Measurements from ENCODE around the gene INTS7. TPM values are rescaled to one million over a fixed set of nuclear protein-coding genes. Genes with fewer than 3 reads are reported as not detected.
A peak's percentile ranks its signal among the peaks of the same experiment; 100 is the strongest.
"Not testable (repeated sequence)": the region's sequence is repeated elsewhere in the genome, so short reads cannot be mapped to it uniquely, and the experiment has no call there.

The INTS7 gene
- total RNA-seq, 1 donor from 2014 or later, result 13.3 TPM

DNA sequence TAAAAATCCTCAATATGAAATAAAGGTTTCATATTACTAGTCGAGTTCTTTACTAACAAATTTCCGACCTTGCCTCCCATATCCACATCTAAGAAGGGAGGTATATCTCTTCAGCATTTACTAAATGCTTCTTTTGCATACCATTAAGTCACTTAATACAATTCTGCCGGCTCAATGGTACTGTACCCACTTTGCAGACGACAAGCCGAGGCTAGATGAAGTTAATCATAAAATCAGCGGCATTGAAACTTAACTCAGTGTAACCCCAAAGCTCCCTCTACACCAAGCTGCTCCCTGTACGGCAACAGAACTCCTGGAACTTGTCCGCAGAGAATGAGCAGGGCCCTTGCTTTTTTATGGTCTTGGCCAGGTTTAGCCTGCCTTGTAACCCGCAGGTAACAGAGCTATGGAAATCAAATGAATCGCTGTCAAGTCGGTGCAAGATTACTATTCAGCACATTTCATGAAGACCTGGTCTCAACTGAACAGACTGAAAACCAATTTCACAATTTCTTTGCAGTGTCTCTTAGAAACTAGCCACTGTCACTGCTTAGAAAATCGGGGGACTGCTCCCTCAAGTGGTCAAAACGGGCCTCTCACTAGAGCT is 738 bp downstream of the INTS7 start:
- no peak for DNase-seq

GRCh38 chr1:212030936-212031528 is 4.3 kb downstream of the INTS7 start:
- DNase-seq, result peak; percentile 60

- DNase-seq, result not testable (repeated sequence)
These were observed 7.6 kb downstream of the INTS7 start for GRCh38 chr1:212027727-212028126.

GRCh38 chr1:212024469-212025149 is 10.7 kb downstream of the INTS7 start:
- DNase-seq, result no peak

- not testable (repeated sequence) for DNase-seq
These were observed 12.4 kb downstream of the INTS7 start for GRCh38 chr1:212022908-212023307.

GRCh38 chr1:212021563-212021962 is 13.8 kb downstream of the INTS7 start:
- no peak for DNase-seq

- DNase-seq, result no peak
These were observed 14.4 kb downstream of the INTS7 start for GRCh38 chr1:212020975-212021374.

DNA sequence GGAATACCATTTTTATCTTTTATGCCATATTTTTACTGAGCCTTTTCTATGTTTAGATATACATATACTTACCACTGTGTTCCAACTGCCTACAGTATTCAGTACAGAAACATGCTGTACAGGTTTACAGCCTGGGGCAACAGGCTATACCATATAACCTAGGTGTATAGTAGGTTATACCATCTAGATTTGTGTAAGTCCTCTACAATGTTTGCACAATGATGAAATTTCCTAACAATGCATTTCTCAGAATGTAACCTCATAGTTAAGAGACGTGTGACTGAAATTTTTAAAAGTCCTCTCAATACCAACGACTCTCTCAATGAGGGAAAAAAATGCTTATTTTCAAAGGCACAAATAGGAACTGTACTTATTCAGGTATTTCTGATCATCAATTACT is 21.7 kb downstream of the INTS7 start:
- no peak for DNase-seq

GRCh38 chr1:212012034-212012740 is 23.2 kb downstream of the INTS7 start:
- peak; percentile 86 for DNase-seq

DNA sequence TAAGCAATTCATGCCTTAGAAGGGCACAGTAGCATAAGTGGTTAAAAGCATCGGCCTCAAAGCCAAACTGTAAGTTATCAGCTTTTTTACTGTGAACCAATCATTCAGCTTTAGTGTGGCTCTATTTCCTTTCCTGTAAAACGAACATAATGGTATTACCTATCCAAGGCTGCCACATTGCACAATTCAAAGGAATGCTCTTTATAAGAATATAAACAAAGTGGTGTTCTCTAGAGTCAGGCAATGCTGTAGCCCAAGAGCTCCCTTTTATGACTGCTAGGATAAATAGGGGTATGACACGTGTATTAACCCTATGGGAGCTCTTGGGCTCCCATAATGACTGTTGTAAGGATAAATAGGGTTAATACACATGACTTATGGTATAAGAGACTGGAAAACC is 25.4 kb downstream of the INTS7 start:
- DNase-seq, result no peak

- DNase-seq, result no peak
These were observed 25.8 kb downstream of the INTS7 start for GRCh38 chr1:212009561-212009960.

GRCh38 chr1:212007886-212008285 is 27.5 kb downstream of the INTS7 start:
- DNase-seq, result no peak

DNA sequence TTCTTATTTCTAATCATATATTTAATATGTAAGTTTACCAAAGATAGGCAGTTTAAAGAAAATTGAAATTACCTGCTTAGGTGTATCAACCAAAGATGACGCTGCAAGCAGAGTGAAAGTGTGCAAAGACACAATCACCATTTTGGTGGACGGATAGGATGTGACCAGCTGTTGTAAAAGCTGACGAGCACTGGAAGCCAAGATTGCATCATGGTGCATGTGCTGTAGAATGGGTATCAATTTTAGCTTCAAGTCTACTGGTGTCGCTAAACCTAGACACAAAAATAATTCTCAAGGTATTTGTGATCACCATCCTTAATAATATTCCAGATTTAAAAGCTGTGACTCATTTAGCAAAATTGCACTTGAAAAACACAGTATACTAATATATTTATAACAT is 28.2 kb downstream of the INTS7 start:
- DNase-seq, result no peak

GRCh38 chr1:212004895-212005608 is 30.3 kb downstream of the INTS7 start:
- no peak for DNase-seq

DNA sequence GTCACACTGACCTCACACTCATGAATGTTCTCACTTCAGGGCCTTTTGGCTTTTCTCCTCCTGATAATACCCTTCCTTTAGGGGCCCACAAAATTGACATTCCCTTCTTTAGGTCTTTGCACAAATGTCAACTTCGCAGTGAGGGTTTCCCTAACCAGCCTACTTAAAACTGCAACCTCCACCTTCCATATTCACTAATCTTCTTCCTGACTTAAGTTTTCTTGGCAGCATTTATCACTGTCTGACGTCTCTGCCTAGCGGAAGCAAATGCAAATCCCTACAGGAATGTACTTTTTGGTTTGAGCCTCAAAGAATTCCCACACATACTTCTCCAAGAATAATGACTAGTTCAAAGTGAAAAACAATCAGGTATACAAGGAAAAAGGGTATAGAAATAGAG is 32.8 kb downstream of the INTS7 start:
- no peak for DNase-seq

- not testable (repeated sequence) for DNase-seq
These were observed 37.9 kb downstream of the INTS7 start for GRCh38 chr1:211997426-211997825.

- no peak for DNase-seq
These were observed 43.7 kb downstream of the INTS7 start for GRCh38 chr1:211991695-211992094.

DNA sequence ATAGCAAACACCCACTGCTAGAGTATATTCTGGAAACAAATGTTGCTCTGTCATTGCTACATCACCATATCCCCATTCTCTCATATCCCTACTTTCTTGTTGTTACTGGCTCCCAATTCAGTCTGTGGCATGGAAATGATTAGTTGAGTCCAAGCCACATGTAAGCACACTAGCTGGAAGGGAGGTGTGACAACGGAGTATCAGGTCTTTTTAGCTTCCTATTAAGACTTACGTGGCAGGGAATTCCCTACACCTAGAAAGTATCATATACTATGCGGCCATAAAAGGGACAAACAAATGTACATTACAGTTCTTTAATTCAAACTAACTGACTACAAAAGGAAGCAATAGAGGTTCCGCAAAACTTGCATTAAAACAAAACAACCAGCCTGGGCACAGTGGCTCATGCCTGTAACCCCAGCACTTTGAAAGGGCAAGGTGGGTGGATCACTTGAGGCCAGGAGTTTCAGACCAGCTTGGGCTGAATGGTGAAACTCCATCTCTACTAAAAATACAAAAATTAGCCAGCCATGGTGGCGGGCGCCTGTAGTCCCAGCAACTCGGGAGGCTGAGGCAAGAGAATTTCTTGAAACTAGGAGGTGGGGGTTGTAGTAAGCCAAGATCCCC is 48.6 kb downstream of the INTS7 start:
- DNase-seq, result no peak

DNA sequence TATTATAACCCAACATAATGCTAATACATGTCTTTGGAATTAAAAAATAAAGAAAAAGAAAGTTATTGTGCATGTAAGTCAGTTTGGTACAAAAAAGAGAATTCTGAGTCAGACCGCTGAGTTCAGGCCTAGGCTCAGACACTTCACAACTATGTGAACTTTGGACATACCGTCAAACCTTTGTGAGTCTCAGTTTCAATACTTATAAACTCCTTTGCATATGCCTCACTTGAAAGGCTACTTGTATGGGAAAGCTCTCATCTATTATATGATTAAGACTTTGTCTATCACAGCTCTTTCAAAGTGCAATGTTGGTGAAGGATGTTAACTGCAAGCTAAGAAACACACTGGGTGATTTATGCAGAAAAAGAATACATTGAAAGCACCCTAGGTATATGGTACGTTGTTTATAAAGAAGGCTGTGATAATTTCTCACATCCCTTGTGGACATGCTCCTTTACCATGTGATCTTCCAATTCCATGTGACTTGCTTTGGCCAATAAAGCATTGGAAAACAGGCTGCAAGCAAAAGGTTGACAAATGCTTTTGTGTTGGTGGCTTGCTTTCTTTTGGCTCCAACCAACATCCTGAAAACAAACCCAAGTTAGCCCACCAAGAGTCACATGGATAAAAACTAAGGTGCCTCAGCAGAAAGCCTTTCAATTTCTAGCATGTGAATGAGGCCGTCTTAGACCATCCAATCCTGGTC is 49.6 kb downstream of the INTS7 start:
- no peak for DNase-seq

DNA sequence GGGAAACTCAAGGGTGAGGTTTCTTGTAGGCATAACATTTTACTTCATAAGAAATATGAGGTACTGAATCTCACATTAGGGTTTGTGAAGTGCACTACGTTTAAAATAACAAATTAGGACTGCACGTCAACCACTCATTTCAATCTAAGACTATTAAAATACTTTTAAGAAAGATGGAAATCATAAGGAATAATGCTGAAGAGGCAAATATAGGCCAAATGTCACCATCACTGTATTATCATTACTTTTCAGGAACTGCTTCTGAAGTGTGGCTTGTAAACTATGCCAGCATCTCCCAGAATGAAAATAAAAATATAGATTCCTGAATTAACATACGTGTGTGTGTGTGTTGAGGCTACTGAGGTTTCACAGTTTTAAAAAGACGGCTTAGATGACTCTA is 56.8 kb downstream of the INTS7 start:
- no peak for DNase-seq

DNA sequence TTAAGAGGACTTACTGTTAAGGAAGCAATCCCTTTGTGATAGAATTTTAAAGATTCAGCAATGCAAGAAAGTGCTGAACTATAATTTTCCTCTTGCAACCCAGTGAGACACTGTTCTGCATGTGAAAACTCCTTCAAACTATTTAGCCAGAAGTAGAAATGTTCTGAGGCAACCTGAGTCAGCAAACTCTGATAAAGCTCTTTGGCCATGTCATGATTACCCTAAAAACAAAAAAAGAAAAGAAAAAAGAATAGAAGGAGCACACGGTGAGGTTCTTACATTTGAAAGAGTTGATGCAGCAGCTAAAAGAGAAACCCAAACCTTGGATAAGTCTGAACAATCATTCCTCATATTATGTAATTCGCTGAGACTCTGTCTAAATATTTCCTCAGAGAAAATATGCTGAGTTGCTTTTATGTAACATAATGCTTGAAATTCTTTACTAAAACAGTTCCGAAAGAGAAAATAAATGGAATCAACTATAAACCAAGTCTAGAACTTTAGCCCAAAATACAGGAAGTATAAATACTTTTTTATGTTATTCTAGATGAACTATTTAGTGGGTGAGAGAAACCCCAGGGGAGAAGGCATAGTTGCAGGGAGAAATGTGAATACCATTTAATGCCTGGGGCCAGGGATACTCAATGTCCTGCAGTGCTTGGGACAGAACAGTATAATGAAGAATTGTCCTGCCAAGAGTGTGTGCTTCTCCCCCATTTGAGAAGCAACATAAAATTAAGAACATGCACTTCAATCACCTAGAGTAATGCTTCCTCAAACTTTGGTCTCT is 60.0 kb downstream of the INTS7 start:
- DNase-seq, result no peak

All from dermis blood vessel endothelial cell (primary cell).